Measurements from ENCODE around the gene EDAR.

The EDAR gene

GRCh38 chr2:108847000-108847399 is 142.0 kb downstream of the EDAR start:
- DNase-seq: no peak

GRCh38 chr2:108845923-108846322 is 143.1 kb downstream of the EDAR start:
- DNase-seq: no peak
